H1 (cell line): ENCODE measurements around the gene ZPR1. TPM values are rescaled to one million over a fixed set of nuclear protein-coding genes. Genes with fewer than 3 reads are reported as not detected.

Experiments
- CTCF ChIA-PET: fragments of 300-600 bp; sonication (Branson Sonifier 250); formaldehyde crosslinking; loops from one replicate; lab custom pipeline; 2021; ENCODE audit not compliant: partially characterized antibody; lab: Charles Lee
- POLR2A ChIA-PET: fragments of 300-600 bp; sonication (Branson Sonifier 250); formaldehyde crosslinking; loops from one replicate; lab custom pipeline; 2021; ENCODE audit warnings: inconsistent platforms; ENCODE audit not compliant: partially characterized antibody; lab: Charles Lee
- DNase-seq, 2 experiments: peaks; one replicate each; pipeline versions ENCODE4 v3.0.0 to v3.0.0-alpha.2; 2010 to 2022; ENCODE audit warnings: low spot score in 2 of 2, low read depth in 1 of 2, mixed read lengths in 1 of 2
- FAIRE-seq: peaks from 2 replicates; lab custom pipeline; 2011; peaks lifted over from hg19 to GRCh38; lab: Jason Lieb, UNC
- H2AFZ ChIP-seq: 2 replicates; pipeline ENCODE4 v1.8.1; 2012; ENCODE audit warnings: low read length, inconsistent platforms
- H2AK5ac ChIP-seq: 2 replicates; pipeline ENCODE4 v1.6.1; 2013; ENCODE audit warnings: low read depth, low read length
- H2BK120ac ChIP-seq: replicated peaks from 2 replicates; pipeline ENCODE3; 2013; ENCODE audit warnings: low read depth, low read length, inconsistent platforms
- H2BK12ac ChIP-seq: 2 replicates; pipeline ENCODE4 v1.6.1; 2013; ENCODE audit warnings: low read depth, low read length
- H2BK15ac ChIP-seq: 2 replicates; pipeline ENCODE4 v1.6.1; 2013; ENCODE audit warnings: low read length
- H2BK20ac ChIP-seq: 2 replicates; pipeline ENCODE4 v1.6.1; 2013; ENCODE audit warnings: low read length
- H2BK5ac ChIP-seq: 2 replicates; pipeline ENCODE4 v1.6.1; 2013; ENCODE audit warnings: low read depth, low read length
- H3K14ac ChIP-seq: 2 replicates; pipeline ENCODE4 v1.6.1; 2013; ENCODE audit warnings: inconsistent platforms; ENCODE audit not compliant: insufficient read length
- H3K18ac ChIP-seq: 2 replicates; pipeline ENCODE4 v1.6.1; 2013; ENCODE audit warnings: low read length; ENCODE audit errors: extremely low read depth
- H3K23ac ChIP-seq: 2 replicates; pipeline ENCODE4 v1.6.1; 2013; ENCODE audit warnings: inconsistent platforms; ENCODE audit not compliant: insufficient read length
- H3K23me2 ChIP-seq: 2 replicates; pipeline ENCODE4 v1.6.1; 2013; ENCODE audit warnings: low read depth, low read length
- H3K27ac ChIP-seq: 2 replicates; pipeline ENCODE4 v1.6.1; 2011; ENCODE audit warnings: low read depth, low read length, inconsistent platforms
- H3K27me3 ChIP-seq, 4 experiments: replicated peaks in 1 of 4; 1 replicate in 1 of 4; 2 replicates in 3 of 4; pipeline versions ENCODE4 v1.6.1 to v1.8.1; 2011 to 2013; ENCODE audit warnings: low read length in 3 of 4, mild to moderate bottlenecking in 3 of 4, inconsistent platforms in 2 of 4, mixed read lengths in 2 of 4, moderate library complexity in 1 of 4; ENCODE audit not compliant: control insufficient read depth in 3 of 4, insufficient read depth in 3 of 4; ENCODE audit errors: extremely low read depth in 1 of 4
- H3K36me3 ChIP-seq, 4 experiments: 2 replicates each; pipeline versions ENCODE4 v1.6.1 to v1.8.1; 2011 to 2013; ENCODE audit warnings: mild to moderate bottlenecking in 4 of 4, low read length in 3 of 4, moderate library complexity in 2 of 4, control low read depth in 1 of 4, inconsistent platforms in 1 of 4; ENCODE audit not compliant: insufficient read depth in 4 of 4, control insufficient read depth in 2 of 4
- H3K4ac ChIP-seq: replicated peaks from 2 replicates; pipeline ENCODE3; 2013; ENCODE audit warnings: low read length, low read depth, mixed read lengths, inconsistent platforms; ENCODE audit not compliant: insufficient read length
- H3K4me1 ChIP-seq, 4 experiments: replicated peaks in 1 of 4; 1 replicate in 1 of 4; 2 replicates in 3 of 4; pipeline versions ENCODE4 v1.6.1 to v1.8.1; 2011 to 2013; ENCODE audit warnings: low read length in 3 of 4, inconsistent platforms in 2 of 4, mixed read lengths in 1 of 4; ENCODE audit not compliant: insufficient read depth in 4 of 4, control insufficient read depth in 3 of 4
- H3K4me2 ChIP-seq, 2 experiments: 2 replicates each; pipeline versions ENCODE4 v1.6.1 to v1.8.1; 2011 to 2013; ENCODE audit warnings: low read depth in 2 of 2, low read length in 2 of 2, control low read depth in 1 of 2, inconsistent platforms in 1 of 2, mild to moderate bottlenecking in 1 of 2; ENCODE audit not compliant: insufficient read depth in 1 of 2
- H3K4me3 ChIP-seq, 4 experiments: fragments of 200-600, 300-600 bp in 1 of 4; sonication (generic), shearing (Covaris generic), sonication (Bioruptor Twin) in 1 of 4; 2 replicates each; pipeline versions ENCODE4 v1.5.1 to v1.8.1; 2011 to 2016; ENCODE audit warnings: low read length in 4 of 4, low read depth in 3 of 4, control low read depth in 2 of 4, inconsistent platforms in 2 of 4, mild to moderate bottlenecking in 2 of 4, mixed read lengths in 1 of 4, moderate library complexity in 1 of 4; ENCODE audit not compliant: insufficient read depth in 2 of 4; ENCODE audit errors: extremely low read depth in 1 of 4
- H3K56ac ChIP-seq: replicated peaks from 2 replicates; pipeline ENCODE3; 2013; ENCODE audit warnings: low read depth, mild to moderate bottlenecking, mixed read lengths, low read length, inconsistent platforms; ENCODE audit not compliant: insufficient read length
- H3K79me1 ChIP-seq: 2 replicates; pipeline ENCODE4 v1.6.1; 2013; ENCODE audit warnings: low read depth, low read length, control low read depth
- H3K79me2 ChIP-seq, 2 experiments: 2 replicates each; pipeline versions ENCODE4 v1.6.1 to v1.8.1; 2012 to 2013; ENCODE audit warnings: low read length in 2 of 2, mild to moderate bottlenecking in 2 of 2, inconsistent platforms in 1 of 2; ENCODE audit not compliant: insufficient read depth in 2 of 2, control insufficient read depth in 1 of 2
- H3K9ac ChIP-seq, 4 experiments: replicated peaks in 1 of 4; 1 replicate in 1 of 4; 2 replicates in 3 of 4; pipeline versions ENCODE4 v1.6.1 to v1.8.1; 2011 to 2013; ENCODE audit warnings: low read depth in 3 of 4, low read length in 3 of 4, control low read depth in 2 of 4, mild to moderate bottlenecking in 2 of 4, moderate library complexity in 2 of 4, inconsistent platforms in 1 of 4; ENCODE audit errors: extremely low read depth in 1 of 4
- H3K9me3 ChIP-seq, 2 experiments: 2 replicates each; pipeline versions ENCODE4 v1.6.1 to v1.8.1; 2012 to 2013; ENCODE audit warnings: mild to moderate bottlenecking in 2 of 2, moderate library complexity in 2 of 2, control low read depth in 1 of 2, inconsistent platforms in 1 of 2, low read depth in 1 of 2, low read length in 1 of 2, mixed read lengths in 1 of 2; ENCODE audit not compliant: insufficient read depth in 2 of 2
- H4K20me1 ChIP-seq, 2 experiments: replicated peaks in 1 of 2; 2 replicates each; pipeline versions ENCODE3 to v1.8.1; 2011 to 2013; ENCODE audit warnings: inconsistent platforms in 2 of 2, low read length in 2 of 2, mild to moderate bottlenecking in 1 of 2; ENCODE audit not compliant: insufficient read depth in 2 of 2, control insufficient read depth in 1 of 2
- H4K5ac ChIP-seq: 2 replicates; pipeline ENCODE4 v1.6.1; 2013; ENCODE audit warnings: low read length, low read depth, mixed read lengths, inconsistent platforms; ENCODE audit not compliant: insufficient read length
- H4K8ac ChIP-seq: 2 replicates; pipeline ENCODE4 v1.8.0; 2013; ENCODE audit warnings: mild to moderate bottlenecking, moderate library complexity, low read length, inconsistent platforms; ENCODE audit not compliant: insufficient read depth; ENCODE audit errors: extremely low read depth
- H4K91ac ChIP-seq: replicated peaks from 2 replicates; pipeline ENCODE3; 2013; ENCODE audit warnings: low read length, mixed read lengths, inconsistent platforms; ENCODE audit not compliant: insufficient read length
- ATF2 ChIP-seq: IDR thresholded peaks from 2 replicates; pipeline ENCODE4 v1.6.1; 2012; ENCODE audit warnings: low read length, inconsistent platforms
- CEBPB ChIP-seq: IDR thresholded peaks from 2 replicates; pipeline ENCODE4 v1.6.1; 2012; ENCODE audit warnings: low read depth, low read length
- KDM5A ChIP-seq: fragments of 200-600 bp; IDR thresholded peaks from 2 replicates; pipeline ENCODE4 v1.7.1; 2012; ENCODE audit warnings: mild to moderate bottlenecking, low read length, inconsistent platforms, mixed read lengths
- SP1 ChIP-seq: IDR thresholded peaks from 2 replicates; pipeline ENCODE4 v1.6.1; 2011; ENCODE audit warnings: low read depth, low read length
- TCF12 ChIP-seq: IDR thresholded peaks from 2 replicates; pipeline ENCODE4 v1.6.1; 2011; ENCODE audit warnings: low read depth, mild to moderate bottlenecking, low read length
- YY1 ChIP-seq: IDR thresholded peaks from 2 replicates; pipeline ENCODE4 v1.6.1; 2011; ENCODE audit warnings: low read depth, mild to moderate bottlenecking, low read length
- WGBS, 2 experiments: shearing (Covaris generic) in 1 of 2; methylation state at CpG; one replicate each; pipeline versions ENCODE4 v1.1.6 to v1.1.7; 2013 to 2015; ENCODE audit warnings: low lambda C conversion rate in 2 of 2, mixed read lengths in 2 of 2, inconsistent platforms in 1 of 2, low coverage in 1 of 2, missing lambda C conversion rate in 1 of 2; ENCODE audit not compliant: insufficient replicate concordance in 2 of 2, insufficient coverage in 1 of 2, insufficient read length in 1 of 2; ENCODE audit errors: extremely low coverage in 1 of 2, missing lambda C conversion rate in 1 of 2; 5-methylcytosine and 5-hydroxymethylcytosine counted together
- polyA plus RNA-seq, 7 experiments: library from polyadenylated mRNA; depleted of rRNA in 3 of 7; stranded (reverse) in 5 of 7; unstranded in 2 of 7; fragments of >200 nt in 5 of 7; fragments of 200-250 nt in 2 of 7; gene quantifications; 1 replicate in 5 of 7; 2 replicates in 1 of 7; 4 replicates in 1 of 7; pipeline versions ENCODE4 v1.2.1 to v1.2.3, GENCODE V29; 2011 to 2013; ENCODE audit warnings: missing spikeins in 2 of 7, mixed read lengths in 2 of 7
- total RNA-seq: library from RNA; stranded (reverse); fragmentation: NEBNext Ultra II Directional; extraction: Animal tissue kit (Norgen Biotek cat#: 25700); gene quantifications from 2 replicates; pipeline ENCODE4 v1.2.1, GENCODE V29; 2021

ZPR1 gene
- total and polyA plus RNA-seq, 2 of the 8 experiments (the other 6 are each of a cell fraction or from before 2014, with no cell fraction given) = 36.7 to 70.5 TPM

- H3K4me1 ChIP-seq = no peaks in the 10 kb centered on the region
- H2BK15ac ChIP-seq = no peak overlapping the region
- H2AFZ ChIP-seq = no peak overlapping the region; the same call in 1 of the 2 replicates
- H2BK5ac ChIP-seq = no peak overlapping the region
- H3K9ac ChIP-seq = no peak overlapping the region
- no peaks in the 10 kb centered on the region for H3K36me3 ChIP-seq
- H4K8ac ChIP-seq = no peak overlapping the region
- 89% methylated on average over 6 of the region's 6 CpGs; no CpG with 5 or more reads in 1 of the 2 experiments for WGBS, 2 experiments
- H4K5ac ChIP-seq = no peak overlapping the region
- no peak overlapping the region for H3K4me3 ChIP-seq
- H4K91ac ChIP-seq = no peak overlapping the region
- no peak overlapping the region for H3K23ac ChIP-seq
- TF ChIP-seq KDM5A (no peak), ATF2 (no peak), SP1 (no peak), YY1 (no peak), CEBPB (no peak), TCF12 (no peak)
- no peaks in the 10 kb centered on the region for H3K27me3 ChIP-seq
- H3K27ac ChIP-seq = no peak overlapping the region
- POLR2A ChIA-PET = no interaction called here
- no peaks in the 10 kb centered on the region for H3K79me2 ChIP-seq
- H3K4ac ChIP-seq = no peak overlapping the region
- CTCF ChIA-PET = no interaction called here
- H3K79me1 ChIP-seq = no peaks in the 10 kb centered on the region
- DNase-seq (no peak), FAIRE-seq (no peak)
- H3K23me2 ChIP-seq = no peaks in the 10 kb centered on the region
- no peak overlapping the region for H2BK120ac ChIP-seq
- no peak overlapping the region for H3K14ac ChIP-seq
- no peak overlapping the region for H3K18ac ChIP-seq
- H3K4me2 ChIP-seq = no peak overlapping the region
- H2AK5ac ChIP-seq = no peak overlapping the region
- H3K56ac ChIP-seq = no peak overlapping the region
- H4K20me1 ChIP-seq = no peaks in the 10 kb centered on the region
- no peak overlapping the region for H2BK12ac ChIP-seq
- H3K9me3 ChIP-seq = no peaks in the 10 kb centered on the region
- H2BK20ac ChIP-seq = no peak overlapping the region
Measured at GRCh38 chr11:116807601-116808261, 19.9 kb upstream of the ZPR1 start.
